GM04503 (cell line): ENCODE data around the gene FEN1.

Experiments
- DNase-seq: peaks from one replicate; pipeline ENCODE4 v3.0.0-alpha.2; 2012; ENCODE audit warnings: low read depth

FEN1 gene

GRCh38 chr11:61775606-61776554 is 16.8 kb upstream of the FEN1 start:
- no peak for DNase-seq

GRCh38 chr11:61776561-61777075 is 16.1 kb upstream of the FEN1 start:
- no peak for DNase-seq

GRCh38 chr11:61777234-61778090 is 15.2 kb upstream of the FEN1 start:
- DNase-seq = no peak

- DNase-seq = no peak
Measured at GRCh38 chr11:61778357-61778886, 14.3 kb upstream of the FEN1 start.

- DNase-seq = no peak
Measured at GRCh38 chr11:61778920-61779650, 13.6 kb upstream of the FEN1 start.

- DNase-seq = no peak
Measured at GRCh38 chr11:61779666-61780525, 12.8 kb upstream of the FEN1 start.

- DNase-seq = no peak
Measured at GRCh38 chr11:61780581-61781162, 12.0 kb upstream of the FEN1 start.

- no peak for DNase-seq
Measured at GRCh38 chr11:61781585-61781984, 11.1 kb upstream of the FEN1 start.

GRCh38 chr11:61782299-61782698 is 10.4 kb upstream of the FEN1 start:
- no peak for DNase-seq

- DNase-seq = no peak
Measured at GRCh38 chr11:61782841-61783240, 9.9 kb upstream of the FEN1 start.

GRCh38 chr11:61783717-61784505 is 8.8 kb upstream of the FEN1 start:
- DNase-seq = no peak

- no peak for DNase-seq
Measured at GRCh38 chr11:61784506-61784805, 8.3 kb upstream of the FEN1 start.

- no peak for DNase-seq
Measured at GRCh38 chr11:61785837-61786402, 6.8 kb upstream of the FEN1 start.

- no peak for DNase-seq
Measured at GRCh38 chr11:61787928-61788491, 4.7 kb upstream of the FEN1 start.

- DNase-seq = peak; percentile 53
Measured at GRCh38 chr11:61791737-61792309, 888 bp upstream of the FEN1 start.

GRCh38 chr11:61793083-61793828 is 545 bp downstream of the FEN1 start:
- DNase-seq = no peak

- no peak for DNase-seq
Measured at GRCh38 chr11:61793829-61794204, 1.1 kb downstream of the FEN1 start.

- DNase-seq = no peak
Measured at GRCh38 chr11:61794579-61794978, 1.9 kb downstream of the FEN1 start.
